Endothelial cell of umbilical vein (primary cell): ENCODE results near the gene NFATC2. TPM values are rescaled to one million over a fixed set of nuclear protein-coding genes. Genes with fewer than 3 reads are reported as not detected.

Source experiments
- BruUV-seq: library from RNA; stranded (reverse); fragments of 400-500 nt; replicated peaks from 2 replicates; lab custom pipeline; 2021; lab: Mats Ljungman, UMichigan
- CTCF ChIA-PET: fragments of 300-600, 350-600 bp; sonication (Branson Sonifier 250); formaldehyde crosslinking; loops from one replicate; lab custom pipeline; 2021; ENCODE audit warnings: antibody characterized with exemption, inconsistent platforms; lab: Charles Lee
- POLR2A ChIA-PET: fragments of 300-600, 350-600 bp; sonication (Branson Sonifier 250); formaldehyde crosslinking; loops from one replicate; lab custom pipeline; 2021; ENCODE audit warnings: antibody characterized with exemption, inconsistent platforms; lab: Charles Lee
- DNase-seq: peaks from one replicate; pipeline ENCODE4 v3.0.0-alpha.2; 2011; ENCODE audit warnings: low read depth, low spot score
- FAIRE-seq: peaks from 2 replicates; lab custom pipeline; 2011; peaks lifted over from hg19 to GRCh38; lab: Jason Lieb, UNC
- H2AFZ ChIP-seq: 2 replicates; pipeline ENCODE4 v1.6.0; 2012; ENCODE audit warnings: low read depth, low read length, control low read depth, inconsistent platforms
- H3K27ac ChIP-seq: 2 replicates; pipeline ENCODE4 v1.5.1; 2011; ENCODE audit warnings: low read depth, mild to moderate bottlenecking, control low read depth, low read length, moderate library complexity; ENCODE audit not compliant: insufficient read depth
- H3K27me3 ChIP-seq, 2 experiments: 2 replicates each; pipeline versions ENCODE4 v1.6.0 to v1.6.1; 2011; ENCODE audit warnings: low read length in 2 of 2, mixed read lengths in 1 of 2; ENCODE audit not compliant: control insufficient read depth in 2 of 2, insufficient read depth in 2 of 2
- H3K36me3 ChIP-seq, 2 experiments: 2 replicates in 1 of 2; 3 replicates in 1 of 2; pipeline ENCODE4 v1.5.1; 2011; ENCODE audit warnings: low read length in 2 of 2, mild to moderate bottlenecking in 1 of 2, moderate library complexity in 1 of 2; ENCODE audit not compliant: control insufficient read depth in 2 of 2, insufficient read depth in 2 of 2; ENCODE audit errors: extremely low read depth in 1 of 2
- H3K4me1 ChIP-seq: 3 replicates; pipeline ENCODE4 v1.5.1; 2011; ENCODE audit warnings: mild to moderate bottlenecking, low read length; ENCODE audit not compliant: control insufficient read depth, insufficient read depth; ENCODE audit errors: extremely low read depth
- H3K4me2 ChIP-seq: 2 replicates; pipeline ENCODE4 v1.6.1; 2011; ENCODE audit warnings: low read length, control low read depth, mixed read lengths; ENCODE audit not compliant: insufficient read depth
- H3K4me3 ChIP-seq, 3 experiments: fragments of 200-600 bp in 1 of 3; sonication (generic), shearing (Covaris generic) in 1 of 3; replicated peaks in 1 of 3; 2 replicates each; pipeline ENCODE4 v1.5.1; 2011 to 2016; ENCODE audit warnings: control low read depth in 3 of 3, low read length in 3 of 3, mild to moderate bottlenecking in 2 of 3, inconsistent platforms in 1 of 3, low read depth in 1 of 3, moderate library complexity in 1 of 3; ENCODE audit not compliant: insufficient read depth in 1 of 3
- H3K79me2 ChIP-seq: 2 replicates; pipeline ENCODE4 v1.6.0; 2012; ENCODE audit warnings: low read length, inconsistent platforms; ENCODE audit not compliant: control insufficient read depth, insufficient read depth
- H3K9ac ChIP-seq: replicated peaks from 2 replicates; pipeline ENCODE3; 2011; ENCODE audit warnings: low read length, control low read depth; ENCODE audit not compliant: insufficient read depth; ENCODE audit errors: extremely low read depth
- H3K9me1 ChIP-seq: replicated peaks from 3 replicates; pipeline ENCODE4 v1.6.0; 2011; ENCODE audit warnings: mild to moderate bottlenecking, low read length; ENCODE audit not compliant: control insufficient read depth, insufficient read depth; ENCODE audit errors: extremely low read depth
- H3K9me3 ChIP-seq: replicated peaks from 2 replicates; pipeline ENCODE4 v1.5.1; 2012; ENCODE audit warnings: low read length, inconsistent platforms; ENCODE audit not compliant: control insufficient read depth, insufficient read depth
- H4K20me1 ChIP-seq: replicated peaks from 2 replicates; pipeline ENCODE3; 2011; ENCODE audit warnings: mild to moderate bottlenecking, low read length; ENCODE audit not compliant: control insufficient read depth, insufficient read depth; ENCODE audit errors: extremely low read depth
- CTCF ChIP-seq, 2 donors: IDR thresholded peaks; 1 replicate in 1 of 2; 2 replicates in 1 of 2; pipeline ENCODE4 v1.5.1; 2011; ENCODE audit warnings: low read length in 2 of 2, mild to moderate bottlenecking in 2 of 2, moderate library complexity in 2 of 2, control low read depth in 1 of 2, inconsistent platforms in 1 of 2, low read depth in 1 of 2; ENCODE audit not compliant: insufficient read depth in 1 of 2; ENCODE audit errors: extremely low read depth in 1 of 2
- EZH2 ChIP-seq: IDR thresholded peaks from 2 replicates; pipeline ENCODE4 v1.6.1; 2012; ENCODE audit warnings: borderline replicate concordance, low read depth, mild to moderate bottlenecking, moderate library complexity, low read length, inconsistent platforms; ENCODE audit not compliant: severe bottlenecking
- FOS ChIP-seq: IDR thresholded peaks from 2 replicates; pipeline ENCODE4 v1.6.1; 2011; ENCODE audit warnings: mild to moderate bottlenecking, low read length, moderate library complexity, borderline replicate concordance; ENCODE audit not compliant: insufficient read depth
- GATA2 ChIP-seq: IDR thresholded peaks from 2 replicates; pipeline ENCODE4 v1.7.0; 2011; ENCODE audit warnings: low read depth, mild to moderate bottlenecking, moderate library complexity, mixed read lengths, low read length; ENCODE audit not compliant: insufficient read length, insufficient read depth
- JUN ChIP-seq: IDR thresholded peaks from 2 replicates; pipeline ENCODE4 v1.6.1; 2011; ENCODE audit warnings: borderline replicate concordance, low read depth; ENCODE audit not compliant: insufficient read length, insufficient read depth
- MAX ChIP-seq: IDR thresholded peaks from 2 replicates; pipeline ENCODE4 v1.6.1; 2011; ENCODE audit not compliant: insufficient read depth, insufficient read length
- MYC ChIP-seq: IDR thresholded peaks from one replicate; pipeline ENCODE4 v1.6.1; 2011; ENCODE audit warnings: mild to moderate bottlenecking, low read depth, low read length
- POLR2A ChIP-seq: IDR thresholded peaks from 2 replicates; pipeline ENCODE4 v1.6.1; 2012; ENCODE audit warnings: low read depth, mild to moderate bottlenecking, control low read depth, low read length
- POLR2AphosphoS5 ChIP-seq: IDR thresholded peaks from 2 replicates; pipeline ENCODE4 v1.6.1; 2012; ENCODE audit warnings: low read depth, mild to moderate bottlenecking, control low read depth, low read length, moderate library complexity; ENCODE audit not compliant: insufficient read depth
- dilution Hi-C: fragments of 300-500 bp; cut with MboI; formaldehyde crosslinking; loops from one replicate; pipeline ENCODE4 v1.15.0; 2019; ENCODE audit warnings: low sequenced_read_pairs; ENCODE audit not compliant: extremely low pct_ligation_motif_present
- intact Hi-C: fragments of 100-400 bp; cut with micrococcal nuclease; formaldehyde crosslinking; loops from one replicate; pipeline ENCODE4 v1.10.0; 2022
- polyA plus RNA-seq, 4 experiments: library from polyadenylated mRNA; depleted of rRNA in 3 of 4; stranded (reverse) in 3 of 4; unstranded in 1 of 4; fragments of >200 nt; gene quantifications; 2 replicates each; pipeline versions ENCODE4 v1.2.1 to v1.2.3, GENCODE V29; 2011 to 2012; ENCODE audit warnings: missing spikeins in 1 of 4
- total RNA-seq: library from RNA; stranded (reverse); gene quantifications from 2 replicates; pipeline ENCODE4 v1.2.3, GENCODE V29; 2021

NFATC2 gene
- total and polyA plus RNA-seq, 2 donors (not counting 3 experiments of a cell fraction or from before 2014, with no cell fraction given) = 3.1 to 13.0 TPM

- Histone ChIP-seq H3K4me2 (no peak overlapping the region), H3K9me3 (no peaks in the 10 kb centered on the region), H3K79me2 (no peaks in the 10 kb centered on the region), H3K4me3 (no peak overlapping the region), H3K27ac (no peak overlapping the region), H4K20me1 (no peaks in the 10 kb centered on the region), H3K9me1 (no peaks in the 10 kb centered on the region), H3K9ac (no peak overlapping the region), H3K36me3 (peaks cover 0 to 5% of the 10 kb centered on the region in 2 experiments), H3K4me1 (no peaks in the 10 kb centered on the region), H2AFZ (no peak overlapping the region), H3K27me3 (no peaks in the 10 kb centered on the region)
- CTCF ChIA-PET = interaction anchor here (0.7 kb wide), 1 partner anchor 8 kb away, joined by 3 read pairs; no protein-coding TSS in a partner anchor
- FAIRE-seq = no peak
- dilution Hi-C loops (no loop called here), intact Hi-C loops (no loop called here)
- no TSS peak for BruUV-seq
- POLR2A ChIA-PET = no interaction called here
- TF ChIP-seq MYC (no peak), FOS (no peak), CTCF (IDR thresholded peaks at IDR 0.05; ENCODE audit: extremely low read depth in 1 of 2, insufficient read depth in 1 of 2, low read depth in 1 of 2, low read length in 2 of 2) (no peak), MAX (no peak), POLR2AphosphoS5 (no peak), JUN (no peak), GATA2 (no peak), EZH2 (no peak), POLR2A (no peak)
- no peak for DNase-seq
Measured at GRCh38 chr20:51473771-51474170, 68.7 kb downstream of the NFATC2 start.
